GM12878 (cell line): Measurements from ENCODE around the gene CNOT6L. TPM values are rescaled to one million over a fixed set of nuclear protein-coding genes. Genes with fewer than 3 reads are reported as not detected.

Source experiments
- ATAC-seq: fragments of 200-7000 bp; cut with Tn5 transposase; 3 replicates; pipeline ENCODE4 v1.9.1; 2020; ENCODE audit warnings: mild to moderate bottlenecking, moderate library complexity
- BruUV-seq: library from RNA; stranded (reverse); fragments of 400-500 nt; replicated peaks from 2 replicates; lab custom pipeline; 2021; lab: Mats Ljungman, UMichigan
- CTCF ChIA-PET: fragments of 300-600 bp; sonication (Branson Sonifier 250); formaldehyde crosslinking; extraction: SDS; loops from one replicate; lab custom pipeline; 2021; ENCODE audit warnings: inconsistent platforms; lab: Yijun Ruan, JAX
- POLR2A ChIA-PET: fragments of 350-600 bp; formaldehyde crosslinking; extraction: SDS; loops from one replicate; lab custom pipeline; 2021; ENCODE audit warnings: inconsistent platforms; lab: Charles Lee
- RAD21 ChIA-PET: fragments of 300-600 bp; sonication (Branson Sonifier 250); formaldehyde crosslinking; loops from one replicate; lab custom pipeline; 2023; ENCODE audit warnings: antibody characterized with exemption; ENCODE audit not compliant: unreplicated experiment; lab: Charles Lee
- SMC1A ChIA-PET: fragments of 300-600 bp; sonication (Branson Sonifier 250); formaldehyde crosslinking; loops from one replicate; lab custom pipeline; 2023; ENCODE audit not compliant: unreplicated experiment, uncharacterized antibody; lab: Charles Lee
- DNase-seq: peaks from one replicate; pipeline ENCODE4 v3.0.0-alpha.2; 2011; ENCODE audit warnings: low read depth, low spot score
- FAIRE-seq: peaks from 3 replicates; lab custom pipeline; 2011; peaks lifted over from hg19 to GRCh38; lab: Jason Lieb, UNC
- H2AFZ ChIP-seq: 2 replicates; pipeline ENCODE4 v1.6.0; 2011; ENCODE audit warnings: low read depth, low read length, control low read depth; ENCODE audit not compliant: control insufficient read depth
- H3K27ac ChIP-seq: 2 replicates; pipeline ENCODE4 v1.5.1; 2011; ENCODE audit warnings: control low read depth; ENCODE audit not compliant: control insufficient read depth, insufficient read depth
- H3K27me3 ChIP-seq, 2 experiments: replicated peaks in 1 of 2; 2 replicates each; pipeline versions ENCODE4 v1.6.0 to v1.6.1; 2011; ENCODE audit warnings: low read length in 1 of 2; ENCODE audit not compliant: control insufficient read depth in 2 of 2, insufficient read depth in 2 of 2
- H3K36me3 ChIP-seq, 2 experiments: 2 replicates each; pipeline ENCODE4 v1.5.1; 2011; ENCODE audit warnings: low read length in 1 of 2; ENCODE audit not compliant: control insufficient read depth in 2 of 2, insufficient read depth in 2 of 2
- H3K4me1 ChIP-seq: 2 replicates; pipeline ENCODE4 v1.6.1; 2011; ENCODE audit warnings: mild to moderate bottlenecking, low read length, moderate library complexity, mixed read lengths; ENCODE audit not compliant: control insufficient read depth, insufficient read depth
- H3K4me2 ChIP-seq: 2 replicates; pipeline ENCODE4 v1.6.0; 2011; ENCODE audit warnings: control low read depth; ENCODE audit not compliant: control insufficient read depth, insufficient read depth
- H3K4me3 ChIP-seq: fragments of 200-600 bp; sonication (generic); 2 replicates; pipeline ENCODE4 v1.5.1; 2016
- H3K79me2 ChIP-seq: 2 replicates; pipeline ENCODE4 v1.6.0; 2011; ENCODE audit warnings: low read length; ENCODE audit not compliant: control insufficient read depth, insufficient read depth
- H3K9ac ChIP-seq: 2 replicates; pipeline ENCODE4 v1.8.0; 2011; ENCODE audit warnings: low read length, control low read depth, mixed read lengths; ENCODE audit not compliant: control insufficient read depth, insufficient read depth
- H3K9me3 ChIP-seq: replicated peaks from 3 replicates; pipeline ENCODE4 v1.5.1; 2011; ENCODE audit warnings: mild to moderate bottlenecking, low read length; ENCODE audit not compliant: control insufficient read depth, insufficient read depth
- H4K20me1 ChIP-seq: 2 replicates; pipeline ENCODE4 v1.6.0; 2011; ENCODE audit not compliant: control insufficient read depth, insufficient read depth
- DPF2 ChIP-seq: fragments of 450-650 bp; IDR thresholded peaks from 2 replicates; pipeline ENCODE4 v1.6.1; 2017; ENCODE audit warnings: mild to moderate bottlenecking
- ESRRA ChIP-seq: IDR thresholded peaks from 2 replicates; pipeline ENCODE4 v1.6.1; 2012; ENCODE audit warnings: mild to moderate bottlenecking, low read length, improper control_type of control experiment
- GATAD2B ChIP-seq: fragments of 450-650 bp; conservative IDR thresholded peaks from 2 replicates; pipeline ENCODE4 v1.6.1; 2017; ENCODE audit warnings: low read depth, mild to moderate bottlenecking, moderate library complexity
- HDAC6 ChIP-seq: fragments of 200-600 bp; sonication (generic); IDR thresholded peaks from one replicate; pipeline ENCODE4 v1.8.0; 2017; ENCODE audit warnings: antibody characterized with exemption; ENCODE audit not compliant: unreplicated experiment
- JUNB ChIP-seq: IDR thresholded peaks from 2 replicates; pipeline ENCODE4 v1.6.1; 2016; ENCODE audit warnings: antibody characterized with exemption, mild to moderate bottlenecking
- NR2C1 ChIP-seq: fragments of 450-650 bp; IDR thresholded peaks from 2 replicates; pipeline ENCODE4 v1.6.1; 2017; ENCODE audit warnings: antibody characterized with exemption, mild to moderate bottlenecking, moderate library complexity
- NR2C2 ChIP-seq: IDR thresholded peaks from 2 replicates; pipeline ENCODE4 v1.6.1; 2011; ENCODE audit warnings: borderline replicate concordance, low read depth; ENCODE audit not compliant: control insufficient read depth, insufficient read length
- PML ChIP-seq: IDR thresholded peaks from 2 replicates; pipeline ENCODE4 v1.6.1; 2012; ENCODE audit warnings: low read length, inconsistent platforms
- RAD21 ChIP-seq: IDR thresholded peaks from 2 replicates; pipeline ENCODE4 v1.6.1; 2011; ENCODE audit warnings: mild to moderate bottlenecking, low read depth, low read length, moderate library complexity; ENCODE audit not compliant: insufficient read depth
- SP1 ChIP-seq: IDR thresholded peaks from one replicate; pipeline ENCODE4 v1.6.1; 2011; ENCODE audit warnings: low read depth, low read length
- ZBED1 ChIP-seq: IDR thresholded peaks from 2 replicates; pipeline ENCODE4 v1.6.1; 2016; ENCODE audit warnings: borderline replicate concordance
- ZSCAN29 ChIP-seq: fragments of 450-650 bp; IDR thresholded peaks from 2 replicates; pipeline ENCODE4 v1.6.1; 2017; ENCODE audit warnings: mild to moderate bottlenecking, moderate library complexity
- WGBS: methylation state at CpG from one replicate; pipeline ENCODE4 v1.1.6; 2016; ENCODE audit warnings: low lambda C conversion rate; ENCODE audit not compliant: insufficient replicate concordance, insufficient coverage; ENCODE audit errors: missing lambda C conversion rate; 5-methylcytosine and 5-hydroxymethylcytosine counted together
- in situ Hi-C: fragments of 300-500 bp; cut with MboI; formaldehyde crosslinking; loops from 9 replicates; pipeline ENCODE4 v1.14.3; 2018; ENCODE audit warnings: mixed read lengths
- intact Hi-C: fragments of 100-400 bp; cut with micrococcal nuclease; formaldehyde crosslinking; loops from one replicate; pipeline ENCODE4 v1.14.2; 2022; ENCODE audit not compliant: unreplicated experiment
- polyA plus RNA-seq, 11 experiments: library from polyadenylated mRNA; depleted of rRNA in 4 of 11; unstranded in 6 of 11; stranded (reverse) in 5 of 11; fragments of >200 nt; fragmentation: Nextera tagmentation in 4 of 11; fragmentation: Illumina TruSeq in 1 of 11; extraction: Ambion mirVana in 4 of 11; extraction: Trizol in 1 of 11; gene quantifications; 1 replicate in 1 of 11; 2 replicates in 10 of 11; pipeline versions ENCODE4 v1.2.1 to v1.2.3, GENCODE V29; 2011 to 2016; ENCODE audit warnings: inconsistent platforms in 2 of 11, missing spikeins in 2 of 11, low read depth in 1 of 11
- total RNA-seq, 4 experiments: library from RNA; depleted of rRNA in 3 of 4; stranded (reverse); fragments of >200 nt in 3 of 4; fragmentation: Illumina TruSeq in 1 of 4; extraction: Trizol in 1 of 4; gene quantifications; 2 replicates each; pipeline versions ENCODE4 v1.2.1 to v1.2.3, GENCODE V29; 2013 to 2021
- TF ChIP-seq, protein P1 (sequence below): IDR thresholded peaks from 2 replicates; pipeline ENCODE4 v1.6.1; 2012; ENCODE audit warnings: improper control_type of control experiment, low read depth, low read length; ENCODE audit not compliant: insufficient replicate concordance
- TF ChIP-seq, protein P2 (sequence below): IDR thresholded peaks from 2 replicates; pipeline ENCODE4 v1.6.1; 2011; ENCODE audit warnings: borderline replicate concordance, low read depth, mild to moderate bottlenecking, moderate library complexity, low read length; ENCODE audit not compliant: insufficient read depth, poor library complexity, severe bottlenecking
- TF ChIP-seq, protein P3 (sequence below): IDR thresholded peaks from 2 replicates; pipeline ENCODE4 v1.6.1; 2011; ENCODE audit warnings: low read depth, mild to moderate bottlenecking, low read length, moderate library complexity, borderline replicate concordance; ENCODE audit errors: extremely low read depth

CNOT6L gene
- total and polyA plus RNA-seq, 10 of the 15 experiments (the other 5 are each of a cell fraction or from before 2014, with no cell fraction given) = 1.1 to 10.0 (median 3.0) TPM

DNA sequence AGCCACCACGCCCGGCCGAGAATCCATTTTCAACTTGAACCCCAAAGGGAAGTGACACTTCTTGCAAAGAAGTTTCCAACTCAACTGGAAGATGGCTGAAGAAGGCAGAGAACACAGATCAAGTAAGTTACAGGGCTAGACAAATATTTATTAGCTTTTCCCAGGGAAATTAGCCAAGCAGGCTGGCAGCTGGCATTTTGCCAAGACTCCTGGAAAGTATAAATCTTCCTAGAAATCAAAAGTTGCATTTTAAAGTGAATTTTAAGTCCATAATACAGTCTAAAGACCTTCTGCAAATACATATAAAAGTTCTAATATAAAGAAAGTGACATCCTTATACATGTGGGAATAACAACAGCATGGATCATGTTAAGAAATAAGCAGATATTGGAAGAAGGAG lies 40.1 kb upstream of the CNOT6L start:
- CTCF ChIA-PET = no interaction called here
- ATAC-seq (no peak), FAIRE-seq (no peak), DNase-seq (no peak)
- no peak overlapping the region for H2AFZ ChIP-seq
- intact Hi-C loops = no loop called here
- POLR2A ChIA-PET = no interaction called here
- H3K9ac ChIP-seq = no peak overlapping the region
- no peak overlapping the region for H3K4me3 ChIP-seq
- 100% methylated on average over 3 of the region's 3 CpGs for WGBS
- no peaks in the 10 kb centered on the region for H3K9me3 ChIP-seq
- H4K20me1 ChIP-seq = no peaks in the 10 kb centered on the region
- H3K36me3 ChIP-seq = no peaks in the 10 kb centered on the region
- no peaks in the 10 kb centered on the region for H3K27me3 ChIP-seq
- BruUV-seq = no TSS peak
- H3K27ac ChIP-seq = no peak overlapping the region
- SMC1A ChIA-PET = interaction anchor here (0.5 to 0.6 kb wide), 2 partner anchors 29 to 32 kb away, joined by 3 read pairs; no protein-coding TSS in a partner anchor
- RAD21 ChIA-PET = no interaction called here
- H3K79me2 ChIP-seq = peaks cover 16% of the 10 kb centered on the region
- no peak overlapping the region for H3K4me2 ChIP-seq
- H3K4me1 ChIP-seq = peaks cover 6% of the 10 kb centered on the region; the same call in 1 of the 2 replicates
- in situ Hi-C loops = no loop called here
- TF ChIP-seq PML = no peak
- no peak for TF ChIP-seq NR2C2
- no peak for TF ChIP-seq ESRRA
- TF ChIP-seq DPF2 = no peak
- no peak for TF ChIP-seq JUNB
- no peak for TF ChIP-seq ZSCAN29
- no peak for TF ChIP-seq RAD21
- TF ChIP-seq NR2C1 = no peak
- TF ChIP-seq SP1 = no peak
- TF ChIP-seq, protein P1, sequence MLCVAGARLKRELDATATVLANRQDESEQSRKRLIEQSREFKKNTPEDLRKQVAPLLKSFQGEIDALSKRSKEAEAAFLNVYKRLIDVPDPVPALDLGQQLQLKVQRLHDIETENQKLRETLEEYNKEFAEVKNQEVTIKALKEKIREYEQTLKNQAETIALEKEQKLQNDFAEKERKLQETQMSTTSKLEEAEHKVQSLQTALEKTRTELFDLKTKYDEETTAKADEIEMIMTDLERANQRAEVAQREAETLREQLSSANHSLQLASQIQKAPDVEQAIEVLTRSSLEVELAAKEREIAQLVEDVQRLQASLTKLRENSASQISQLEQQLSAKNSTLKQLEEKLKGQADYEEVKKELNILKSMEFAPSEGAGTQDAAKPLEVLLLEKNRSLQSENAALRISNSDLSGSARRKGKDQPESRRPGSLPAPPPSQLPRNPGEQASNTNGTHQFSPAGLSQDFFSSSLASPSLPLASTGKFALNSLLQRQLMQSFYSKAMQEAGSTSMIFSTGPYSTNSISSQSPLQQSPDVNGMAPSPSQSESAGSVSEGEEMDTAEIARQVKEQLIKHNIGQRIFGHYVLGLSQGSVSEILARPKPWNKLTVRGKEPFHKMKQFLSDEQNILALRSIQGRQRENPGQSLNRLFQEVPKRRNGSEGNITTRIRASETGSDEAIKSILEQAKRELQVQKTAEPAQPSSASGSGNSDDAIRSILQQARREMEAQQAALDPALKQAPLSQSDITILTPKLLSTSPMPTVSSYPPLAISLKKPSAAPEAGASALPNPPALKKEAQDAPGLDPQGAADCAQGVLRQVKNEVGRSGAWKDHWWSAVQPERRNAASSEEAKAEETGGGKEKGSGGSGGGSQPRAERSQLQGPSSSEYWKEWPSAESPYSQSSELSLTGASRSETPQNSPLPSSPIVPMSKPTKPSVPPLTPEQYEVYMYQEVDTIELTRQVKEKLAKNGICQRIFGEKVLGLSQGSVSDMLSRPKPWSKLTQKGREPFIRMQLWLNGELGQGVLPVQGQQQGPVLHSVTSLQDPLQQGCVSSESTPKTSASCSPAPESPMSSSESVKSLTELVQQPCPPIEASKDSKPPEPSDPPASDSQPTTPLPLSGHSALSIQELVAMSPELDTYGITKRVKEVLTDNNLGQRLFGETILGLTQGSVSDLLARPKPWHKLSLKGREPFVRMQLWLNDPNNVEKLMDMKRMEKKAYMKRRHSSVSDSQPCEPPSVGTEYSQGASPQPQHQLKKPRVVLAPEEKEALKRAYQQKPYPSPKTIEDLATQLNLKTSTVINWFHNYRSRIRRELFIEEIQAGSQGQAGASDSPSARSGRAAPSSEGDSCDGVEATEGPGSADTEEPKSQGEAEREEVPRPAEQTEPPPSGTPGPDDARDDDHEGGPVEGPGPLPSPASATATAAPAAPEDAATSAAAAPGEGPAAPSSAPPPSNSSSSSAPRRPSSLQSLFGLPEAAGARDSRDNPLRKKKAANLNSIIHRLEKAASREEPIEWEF = no peak
- no peak for TF ChIP-seq GATAD2B
- TF ChIP-seq, protein P2, sequence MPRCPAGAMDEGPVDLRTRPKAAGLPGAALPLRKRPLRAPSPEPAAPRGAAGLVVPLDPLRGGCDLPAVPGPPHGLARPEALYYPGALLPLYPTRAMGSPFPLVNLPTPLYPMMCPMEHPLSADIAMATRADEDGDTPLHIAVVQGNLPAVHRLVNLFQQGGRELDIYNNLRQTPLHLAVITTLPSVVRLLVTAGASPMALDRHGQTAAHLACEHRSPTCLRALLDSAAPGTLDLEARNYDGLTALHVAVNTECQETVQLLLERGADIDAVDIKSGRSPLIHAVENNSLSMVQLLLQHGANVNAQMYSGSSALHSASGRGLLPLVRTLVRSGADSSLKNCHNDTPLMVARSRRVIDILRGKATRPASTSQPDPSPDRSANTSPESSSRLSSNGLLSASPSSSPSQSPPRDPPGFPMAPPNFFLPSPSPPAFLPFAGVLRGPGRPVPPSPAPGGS = no peak
- no peak for TF ChIP-seq ZBED1
- TF ChIP-seq HDAC6 = no peak
- TF ChIP-seq, protein P3, sequence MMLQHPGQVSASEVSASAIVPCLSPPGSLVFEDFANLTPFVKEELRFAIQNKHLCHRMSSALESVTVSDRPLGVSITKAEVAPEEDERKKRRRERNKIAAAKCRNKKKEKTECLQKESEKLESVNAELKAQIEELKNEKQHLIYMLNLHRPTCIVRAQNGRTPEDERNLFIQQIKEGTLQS = no peak
